HG03558 (cell line): ENCODE data around the gene SLC5A9.
"Not testable (repeated sequence)": the region's sequence is repeated elsewhere in the genome, so short reads cannot be mapped to it uniquely, and the experiment has no call there.

Source experiments
- ATAC-seq: cut with Tn5 transposase; IDR thresholded peaks from one replicate; pipeline ENCODE4 v1.9.1; 2021; ENCODE audit warnings: moderate number of reproducible peaks; ENCODE audit not compliant: unreplicated experiment; ENCODE audit errors: extremely low read depth

The SLC5A9 gene

DNA sequence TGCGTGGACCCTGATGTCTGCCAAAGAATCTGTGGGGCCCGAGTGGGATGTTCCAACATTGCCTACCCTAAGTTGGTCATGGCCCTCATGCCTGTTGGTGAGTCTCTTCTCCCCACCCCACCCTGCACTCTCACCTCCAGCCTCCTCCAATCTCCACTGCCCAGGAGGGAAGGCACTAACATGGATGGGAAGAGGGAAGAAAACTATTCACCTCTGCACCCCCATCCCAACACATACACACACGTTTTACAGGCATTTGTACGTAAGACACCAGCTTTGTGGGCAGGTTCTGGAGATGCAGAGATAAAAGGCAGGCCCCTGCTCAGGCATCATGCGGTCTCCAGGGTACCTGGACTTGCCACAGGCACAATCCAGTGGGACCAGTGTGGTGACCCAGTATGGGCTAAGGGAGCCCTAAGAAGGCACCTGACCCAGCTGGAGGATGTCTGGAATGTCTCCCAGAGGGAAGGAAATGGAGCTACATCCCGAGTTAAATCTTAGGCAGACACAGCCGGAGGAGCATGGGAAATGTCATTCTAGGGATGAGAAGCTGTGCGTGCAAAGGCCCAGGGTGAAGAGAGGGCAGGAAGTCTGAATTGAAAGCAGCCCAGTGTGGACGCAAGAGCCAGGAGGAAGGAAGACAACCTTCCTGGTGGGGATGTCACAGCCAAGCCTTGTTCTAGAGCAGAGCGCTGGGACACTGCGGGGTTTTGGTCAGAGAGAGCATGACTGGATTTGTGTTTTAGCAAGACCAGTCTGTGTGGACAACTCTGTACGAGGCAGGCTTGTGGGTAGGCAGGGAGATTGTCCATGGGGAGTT lies 11.4 kb downstream of the SLC5A9 start:
- no peak for ATAC-seq

- ATAC-seq, result no peak
Observed at GRCh38 chr1:48235652-48236051, 13.1 kb downstream of the SLC5A9 start.

- no peak for ATAC-seq
Observed at GRCh38 chr1:48236716-48237470, 14.4 kb downstream of the SLC5A9 start.

- no peak for ATAC-seq
Observed at GRCh38 chr1:48242141-48242736, 19.7 kb downstream of the SLC5A9 start.

GRCh38 chr1:48245106-48245505 lies 22.6 kb downstream of the SLC5A9 start:
- ATAC-seq, result no peak

GRCh38 chr1:48246727-48247126 lies 24.2 kb downstream of the SLC5A9 start:
- no peak for ATAC-seq

GRCh38 chr1:48248356-48248755 lies 25.8 kb downstream of the SLC5A9 start:
- ATAC-seq, result no peak

- ATAC-seq, result no peak
Observed at GRCh38 chr1:48249868-48250267, 27.4 kb downstream of the SLC5A9 start.

GRCh38 chr1:48250572-48250971 lies 28.1 kb downstream of the SLC5A9 start:
- no peak for ATAC-seq

DNA sequence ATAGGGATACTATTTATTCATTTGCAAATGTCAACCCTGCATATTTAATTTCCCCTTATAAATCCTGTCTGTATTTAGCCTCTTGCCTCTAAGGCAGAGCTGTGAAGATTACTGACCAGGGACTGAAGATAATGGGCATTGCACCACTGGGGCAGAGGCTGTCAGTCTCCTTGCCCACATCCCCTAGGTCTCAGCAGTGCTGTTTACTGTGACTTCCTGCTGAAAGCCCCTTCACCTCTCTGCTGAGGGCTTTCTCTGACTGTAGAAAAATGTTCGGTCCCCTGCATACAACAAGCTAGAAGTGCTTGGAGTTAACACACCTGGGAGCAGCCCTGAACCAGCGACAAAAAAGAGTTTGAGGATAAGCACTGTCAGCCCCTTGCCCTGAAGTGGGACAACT lies 28.8 kb downstream of the SLC5A9 start:
- ATAC-seq, result no peak

- ATAC-seq, result no peak
Observed at GRCh38 chr1:48251821-48252220, 29.3 kb downstream of the SLC5A9 start.

GRCh38 chr1:48254254-48254653 lies 31.7 kb downstream of the SLC5A9 start:
- no peak for ATAC-seq

GRCh38 chr1:48258106-48258505 lies 35.6 kb downstream of the SLC5A9 start:
- ATAC-seq, result no peak

- ATAC-seq, result no peak
Observed at GRCh38 chr1:48261881-48262400, 39.4 kb downstream of the SLC5A9 start.

DNA sequence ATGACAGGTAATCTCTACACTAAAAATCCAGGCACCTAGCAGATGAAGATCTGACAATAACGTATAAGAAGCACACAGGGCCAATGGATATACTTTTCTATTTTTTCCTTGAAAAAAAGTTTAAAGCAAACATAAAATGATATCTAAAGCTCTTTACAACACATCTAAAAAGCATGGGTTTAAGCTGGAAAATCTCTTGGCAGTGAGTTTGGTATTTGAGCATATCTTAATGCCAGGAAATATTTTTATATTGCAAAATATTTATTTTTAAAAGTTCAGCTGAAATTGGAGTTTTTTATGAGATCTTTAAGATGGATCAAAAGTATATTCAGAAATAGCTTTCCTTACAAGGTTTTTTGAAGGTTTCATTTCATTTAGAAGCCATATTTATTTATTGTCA lies 40.5 kb downstream of the SLC5A9 start:
- no peak for ATAC-seq

- no peak for ATAC-seq
Observed at GRCh38 chr1:48266576-48266975, 44.1 kb downstream of the SLC5A9 start.

DNA sequence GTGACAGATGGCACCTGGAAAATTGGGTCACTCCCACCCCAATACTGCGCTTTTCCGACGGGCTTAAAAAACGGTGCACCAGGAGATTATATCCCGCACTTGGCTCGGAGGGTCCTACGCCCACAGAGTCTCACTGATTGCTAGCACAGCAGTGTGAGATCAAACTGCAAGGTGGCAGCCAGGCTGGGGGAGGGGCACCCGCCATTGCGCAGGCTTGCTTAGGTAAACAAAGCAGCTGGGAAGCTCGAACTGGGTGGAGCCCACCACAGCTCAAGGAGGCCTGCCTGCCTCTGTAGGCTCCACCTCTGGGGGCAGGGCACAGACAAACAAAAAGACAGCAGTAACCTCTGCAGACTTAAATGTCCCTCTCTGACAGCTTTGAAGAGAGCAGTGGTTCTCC lies 54.9 kb downstream of the SLC5A9 start:
- ATAC-seq, result not testable (repeated sequence)

DNA sequence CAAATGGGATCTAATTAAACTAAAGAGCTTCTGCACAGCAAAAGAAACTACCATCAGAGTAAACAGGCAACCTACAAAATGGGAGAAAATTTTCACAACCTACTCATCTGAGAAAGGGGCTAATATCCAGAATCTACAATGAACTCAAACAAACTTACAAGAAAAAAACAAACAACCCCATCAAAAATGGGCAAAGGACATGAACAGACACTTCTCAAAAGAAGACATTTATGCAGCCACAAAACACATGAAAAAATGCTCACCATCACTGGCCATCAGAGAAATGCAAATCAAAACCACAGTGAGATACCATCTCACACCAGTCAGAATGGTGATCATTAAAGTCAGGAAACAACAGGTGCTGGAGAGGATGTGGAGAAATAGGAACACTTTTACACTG lies 59.8 kb downstream of the SLC5A9 start:
- not testable (repeated sequence) for ATAC-seq

GRCh38 chr1:48284696-48285420 lies 62.3 kb downstream of the SLC5A9 start:
- ATAC-seq, result not testable (repeated sequence)

GRCh38 chr1:48285525-48285924 lies 63.0 kb downstream of the SLC5A9 start:
- no peak for ATAC-seq
